ENCODE measurements around the gene LRRK1.

GRCh38 chr15:101089579-101090427, 170.6 kb downstream of the LRRK1 start:
- TF ChIP-seq CTCF (IDR thresholded peaks at IDR 0.05), result no peak
- TF ChIP-seq EZH2 (IDR thresholded peaks at IDR 0.05; ENCODE audit: borderline replicate concordance, insufficient read depth, low read depth, low read length, poor library complexity, severe bottlenecking), result no peak
